Measurements from ENCODE around the gene DCST1.

DNA sequence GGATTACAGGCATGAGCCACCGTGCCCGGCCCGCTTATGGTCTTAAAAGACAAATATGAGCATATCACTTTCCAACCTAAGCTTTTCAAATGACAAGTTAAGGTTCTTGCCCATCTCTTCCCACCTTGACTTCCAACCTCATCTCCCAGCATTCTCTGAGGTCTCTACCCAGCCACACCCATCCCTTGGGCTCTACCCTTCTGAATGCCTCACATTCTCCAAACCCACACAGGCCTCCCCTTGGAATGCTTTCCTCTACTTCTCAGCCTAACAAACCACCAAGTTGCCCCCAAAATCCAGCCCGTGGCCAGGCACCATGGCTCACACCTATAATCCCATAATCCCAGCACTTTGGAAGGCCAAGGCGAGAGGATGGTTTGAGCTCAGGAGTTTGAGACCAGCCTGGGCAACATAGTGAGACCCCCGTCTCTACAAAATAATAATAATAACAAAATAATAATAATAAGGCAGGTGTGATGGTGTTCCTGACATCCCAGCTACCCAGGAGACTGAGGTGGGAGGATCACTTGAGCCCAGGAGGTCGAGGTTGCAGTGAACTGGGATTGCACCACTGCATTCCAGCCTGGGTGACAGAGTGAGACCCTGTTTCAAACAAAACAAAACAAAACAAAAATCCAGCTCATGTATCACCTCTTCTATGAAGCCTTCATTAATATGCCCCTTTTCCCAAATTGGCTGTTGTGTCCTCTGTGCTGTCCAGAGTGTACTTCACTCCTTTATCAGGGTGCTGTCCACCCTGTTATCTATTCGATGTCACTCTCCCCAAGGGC, 11.3 kb upstream of the DCST1 start:
- no peak for TF ChIP-seq CTCF (conservative IDR thresholded peaks at IDR 0.05)
- no peak for TF ChIP-seq ZFX (IDR thresholded peaks at IDR 0.05)

All from C4-2B (cell line).